ENCODE results near the gene OTULINL. TPM values are rescaled to one million over a fixed set of nuclear protein-coding genes. Genes with fewer than 3 reads are reported as not detected.

OTULINL gene
- total and polyA plus RNA-seq, 2 donors (not counting 1 experiment from before 2014, with no cell fraction given) = 0.17 to 2.4 TPM

DNA sequence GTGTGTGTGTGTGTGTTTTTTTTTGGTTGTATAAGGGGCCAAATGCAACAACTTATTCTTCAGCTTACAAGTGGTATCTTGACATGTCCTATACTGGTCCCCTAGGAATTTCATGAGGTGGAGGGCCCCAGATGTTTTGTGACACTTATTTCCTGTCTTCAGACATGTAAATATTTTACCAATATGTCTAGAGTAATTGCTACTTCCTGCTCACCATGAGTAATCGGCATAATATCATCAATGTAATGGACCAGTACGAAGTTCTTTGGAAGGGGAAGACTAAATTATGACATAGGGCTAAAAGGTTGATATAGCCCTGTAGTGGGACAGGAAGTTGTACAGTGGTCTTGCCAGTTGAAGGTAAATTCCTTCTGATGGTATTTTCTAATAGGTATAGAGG lies 79.2 kb downstream of the OTULINL start:
- no peak for DNase-seq (ENCODE audit: low read depth in 2 of 2)

More for the DNA sequence above, 79.2 kb downstream of the OTULINL start:
- Histone ChIP-seq H3K9ac (ENCODE audit: insufficient read depth, low read length) (no peak overlapping the region), H4K20me1 (ENCODE audit: control insufficient read depth, extremely low read depth, insufficient read depth, low read length) (no peaks in the 10 kb centered on the region), H3K9me3 (ENCODE audit: control insufficient read depth, insufficient read depth, low read depth, low read length) (no peaks in the 10 kb centered on the region), H2AFZ (ENCODE audit: low read length) (no peak overlapping the region), H3K36me3 (ENCODE audit: control insufficient read depth, insufficient read depth, low read length) (no peaks in the 10 kb centered on the region), H3K27me3 (ENCODE audit: control insufficient read depth, insufficient read depth, low read length) (no peaks in the 10 kb centered on the region), H3K79me2 (ENCODE audit: control insufficient read depth, insufficient read depth, low read length) (peaks cover 19% of the 10 kb centered on the region), H3K27ac (ENCODE audit: insufficient read depth, low read length) (no peak overlapping the region), H3K4me2 (ENCODE audit: extremely low read depth, insufficient read depth, low read length) (no peak overlapping the region), H3K4me3 (replicated peaks in 1 of 4; ENCODE audit: control extremely low read depth in 1 of 4, insufficient read depth in 1 of 4, low read depth in 3 of 4, low read length in 4 of 4) (no peak overlapping the region), H3K4me1 (ENCODE audit: control insufficient read depth, extremely low read depth, insufficient read depth, low read length) (peaks cover 12% of the 10 kb centered on the region)
- TF ChIP-seq, protein P1, sequence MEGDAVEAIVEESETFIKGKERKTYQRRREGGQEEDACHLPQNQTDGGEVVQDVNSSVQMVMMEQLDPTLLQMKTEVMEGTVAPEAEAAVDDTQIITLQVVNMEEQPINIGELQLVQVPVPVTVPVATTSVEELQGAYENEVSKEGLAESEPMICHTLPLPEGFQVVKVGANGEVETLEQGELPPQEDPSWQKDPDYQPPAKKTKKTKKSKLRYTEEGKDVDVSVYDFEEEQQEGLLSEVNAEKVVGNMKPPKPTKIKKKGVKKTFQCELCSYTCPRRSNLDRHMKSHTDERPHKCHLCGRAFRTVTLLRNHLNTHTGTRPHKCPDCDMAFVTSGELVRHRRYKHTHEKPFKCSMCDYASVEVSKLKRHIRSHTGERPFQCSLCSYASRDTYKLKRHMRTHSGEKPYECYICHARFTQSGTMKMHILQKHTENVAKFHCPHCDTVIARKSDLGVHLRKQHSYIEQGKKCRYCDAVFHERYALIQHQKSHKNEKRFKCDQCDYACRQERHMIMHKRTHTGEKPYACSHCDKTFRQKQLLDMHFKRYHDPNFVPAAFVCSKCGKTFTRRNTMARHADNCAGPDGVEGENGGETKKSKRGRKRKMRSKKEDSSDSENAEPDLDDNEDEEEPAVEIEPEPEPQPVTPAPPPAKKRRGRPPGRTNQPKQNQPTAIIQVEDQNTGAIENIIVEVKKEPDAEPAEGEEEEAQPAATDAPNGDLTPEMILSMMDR (conservative IDR thresholded peaks at IDR 0.05 in 1 of 2, IDR thresholded peaks at IDR 0.05 in 1 of 2; ENCODE audit: low read depth in 1 of 2, low read length in 2 of 2) = no peak
- TF ChIP-seq EZH2 (IDR thresholded peaks at IDR 0.05; ENCODE audit: low read length, missing control alignments) = no peak

Other genes starting within 250 kb of the OTULINL start
- 13.9 and 17.8 TPM in 2 replicates for gene OTULIN, start 82.9 kb downstream of the OTULINL start, total RNA-seq
- 9.8 and 12.2 TPM in 2 replicates for gene OTULIN, start 82.9 kb downstream of the OTULINL start, polyA plus RNA-seq

All from fibroblast of lung (primary cell).